OCI-LY7 (cell line): ENCODE measurements around the gene SSRP1.

ENCODE experiments used
- EZH2phosphoT487 ChIP-seq: fragments of 200-600 bp; sonication (generic); IDR thresholded peaks from 2 replicates; pipeline ENCODE4 v1.6.1; 2018; ENCODE audit warnings: low read depth, borderline replicate concordance, mild to moderate bottlenecking, mixed run types, antibody characterized with exemption, low read length, moderate library complexity, mixed read lengths
- TF ChIP-seq, protein P1 (sequence below): fragments of 200-600 bp; sonication (generic); conservative IDR thresholded peaks from 2 replicates; pipeline ENCODE4 v1.5.1; 2014; ENCODE audit warnings: mild to moderate bottlenecking, antibody characterized with exemption, low read length, moderate library complexity, mixed read lengths

DNA sequence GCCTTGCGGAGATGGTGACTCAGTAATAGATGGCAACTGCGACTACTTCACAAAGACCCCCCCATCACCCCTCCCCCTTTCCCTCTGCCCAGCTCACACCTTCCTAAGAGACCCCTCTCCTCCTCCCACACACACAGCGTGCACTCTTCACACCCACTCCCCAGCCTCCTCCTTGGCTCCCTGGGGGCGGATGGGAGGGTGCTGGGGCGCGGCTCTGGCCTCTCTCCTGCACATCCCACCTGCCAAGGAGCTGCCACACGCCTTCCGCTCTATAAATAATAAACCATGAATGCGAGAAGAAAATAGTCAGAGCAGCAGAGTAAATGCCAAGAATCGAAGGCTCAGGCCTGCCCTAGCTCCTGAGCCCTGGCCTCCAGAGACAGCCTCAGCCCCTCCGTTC lies 7.0 kb upstream of the SSRP1 start:
- TF ChIP-seq, protein P1, sequence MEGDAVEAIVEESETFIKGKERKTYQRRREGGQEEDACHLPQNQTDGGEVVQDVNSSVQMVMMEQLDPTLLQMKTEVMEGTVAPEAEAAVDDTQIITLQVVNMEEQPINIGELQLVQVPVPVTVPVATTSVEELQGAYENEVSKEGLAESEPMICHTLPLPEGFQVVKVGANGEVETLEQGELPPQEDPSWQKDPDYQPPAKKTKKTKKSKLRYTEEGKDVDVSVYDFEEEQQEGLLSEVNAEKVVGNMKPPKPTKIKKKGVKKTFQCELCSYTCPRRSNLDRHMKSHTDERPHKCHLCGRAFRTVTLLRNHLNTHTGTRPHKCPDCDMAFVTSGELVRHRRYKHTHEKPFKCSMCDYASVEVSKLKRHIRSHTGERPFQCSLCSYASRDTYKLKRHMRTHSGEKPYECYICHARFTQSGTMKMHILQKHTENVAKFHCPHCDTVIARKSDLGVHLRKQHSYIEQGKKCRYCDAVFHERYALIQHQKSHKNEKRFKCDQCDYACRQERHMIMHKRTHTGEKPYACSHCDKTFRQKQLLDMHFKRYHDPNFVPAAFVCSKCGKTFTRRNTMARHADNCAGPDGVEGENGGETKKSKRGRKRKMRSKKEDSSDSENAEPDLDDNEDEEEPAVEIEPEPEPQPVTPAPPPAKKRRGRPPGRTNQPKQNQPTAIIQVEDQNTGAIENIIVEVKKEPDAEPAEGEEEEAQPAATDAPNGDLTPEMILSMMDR = no peak
- TF ChIP-seq EZH2phosphoT487 = no peak
